ENCODE measurements around the gene TRPM6.

- no peak for TF ChIP-seq POLR2A (IDR thresholded peaks at IDR 0.05)
- no peak for TF ChIP-seq CTCF (IDR thresholded peaks at IDR 0.05 in 4 of 5, conservative IDR thresholded peaks at IDR 0.05 in 1 of 5)
These were observed 83.7 kb downstream of the TRPM6 start for GRCh38 chr9:74804018-74804385.

All from gastrocnemius medialis (tissue), 4 donors.